PFSK-1 (cell line): Measurements from ENCODE around the gene RPS3.

ENCODE experiments used
- FOXP2 ChIP-seq: optimal IDR thresholded peaks from 2 replicates; pipeline ENCODE3; 2011; ENCODE audit warnings: borderline replicate concordance, control low read depth, inconsistent platforms; ENCODE audit not compliant: insufficient read depth; ENCODE audit errors: extremely low read length, extremely low read depth
- POLR2AphosphoS5 ChIP-seq: IDR thresholded peaks from 2 replicates; pipeline ENCODE4 v1.6.1; 2012; ENCODE audit warnings: low read depth, mild to moderate bottlenecking, control low read depth, low read length, moderate library complexity
- REST ChIP-seq, 2 experiments: IDR thresholded peaks; 2 replicates each; pipeline versions ENCODE4 v1.6.1 to v1.8.0; 2011 to 2012; ENCODE audit warnings: low read depth in 2 of 2, low read length in 2 of 2, control low read depth in 1 of 2, inconsistent platforms in 1 of 2, mild to moderate bottlenecking in 1 of 2, moderate library complexity in 1 of 2; ENCODE audit not compliant: insufficient read depth in 1 of 2
- SIN3A ChIP-seq: IDR thresholded peaks from 2 replicates; pipeline ENCODE4 v1.6.1; 2012; ENCODE audit warnings: mild to moderate bottlenecking, low read length, moderate library complexity, borderline replicate concordance; ENCODE audit not compliant: insufficient read depth
- TAF1 ChIP-seq: IDR thresholded peaks from 2 replicates; pipeline ENCODE4 v1.6.1; 2012; ENCODE audit warnings: low read length, control low read depth, borderline replicate concordance; ENCODE audit not compliant: insufficient read depth

RPS3 gene

GRCh38 chr11:75433443-75433842 is 34.1 kb downstream of the RPS3 start:
- no peak for TF ChIP-seq SIN3A
- TF ChIP-seq FOXP2, result no peak
- no peak for TF ChIP-seq REST (IDR thresholded peaks at IDR 0.05; ENCODE audit: insufficient read depth in 1 of 2, low read depth in 2 of 2, low read length in 2 of 2)
- TF ChIP-seq POLR2AphosphoS5, result no peak
- no peak for TF ChIP-seq TAF1

GRCh38 chr11:75434051-75434450 is 34.7 kb downstream of the RPS3 start:
- TF ChIP-seq SIN3A, result no peak
- no peak for TF ChIP-seq FOXP2
- TF ChIP-seq POLR2AphosphoS5, result no peak
- no peak for TF ChIP-seq TAF1
- TF ChIP-seq REST (IDR thresholded peaks at IDR 0.05; ENCODE audit: insufficient read depth in 1 of 2, low read depth in 2 of 2, low read length in 2 of 2), result no peak

GRCh38 chr11:75434886-75435570 is 35.7 kb downstream of the RPS3 start:
- no peak for TF ChIP-seq FOXP2
- no peak for TF ChIP-seq POLR2AphosphoS5
- TF ChIP-seq REST (IDR thresholded peaks at IDR 0.05; ENCODE audit: insufficient read depth in 1 of 2, low read depth in 2 of 2, low read length in 2 of 2), result no peak
- TF ChIP-seq SIN3A, result no peak
- TF ChIP-seq TAF1, result no peak

- TF ChIP-seq POLR2AphosphoS5 (no peak), REST (IDR thresholded peaks at IDR 0.05; ENCODE audit: insufficient read depth in 1 of 2, low read depth in 2 of 2, low read length in 2 of 2) (no peak), SIN3A (no peak), TAF1 (no peak), FOXP2 (no peak)
Observed at GRCh38 chr11:75435571-75435925, 36.2 kb downstream of the RPS3 start.

- TF ChIP-seq POLR2AphosphoS5, result no peak
- TF ChIP-seq FOXP2, result no peak
- TF ChIP-seq SIN3A, result no peak
- no peak for TF ChIP-seq TAF1
- no peak for TF ChIP-seq REST (IDR thresholded peaks at IDR 0.05; ENCODE audit: insufficient read depth in 1 of 2, low read depth in 2 of 2, low read length in 2 of 2)
Observed at GRCh38 chr11:75436806-75437205, 37.5 kb downstream of the RPS3 start.
